Activated CD8-positive, alpha-beta memory T cell treated with anti-CD3 and anti-CD28 coated beads, Interleukin-2, amount 10 ng/mL, durations not matched to agents 7 days and 5 days (primary cell): ENCODE data around the gene UBXN11. TPM values are rescaled to one million over a fixed set of nuclear protein-coding genes. Genes with fewer than 3 reads are reported as not detected.
"Not testable (repeated sequence)": the region's sequence is repeated elsewhere in the genome, so short reads cannot be mapped to it uniquely, and the experiment has no call there.

Experiments
- ATAC-seq: fragments of 150-1000 bp; cut with Tn5 transposase; one replicate; pipeline ENCODE4 v1.10.0; 2021; ENCODE audit warnings: moderate library complexity
- CTCF ChIA-PET: fragments of 350-600 bp; sonication (Branson Sonifier 250); formaldehyde crosslinking; loops from one replicate; lab custom pipeline; 2021; ENCODE audit warnings: antibody characterized with exemption; lab: Charles Lee
- DNase-seq: peaks from one replicate; pipeline ENCODE4 v3.0.0-alpha.2; 2020
- H3K27ac Mint-ChIP-seq: one replicate; pipeline ENCODE4 v1.8.0; 2021; ENCODE audit warnings: mild to moderate bottlenecking, mixed read lengths
- H3K27me3 Mint-ChIP-seq: one replicate; pipeline ENCODE4 v1.8.0; 2021; ENCODE audit warnings: mixed read lengths
- H3K36me3 Mint-ChIP-seq: one replicate; pipeline ENCODE4 v1.8.0; 2021; ENCODE audit warnings: mild to moderate bottlenecking, mixed read lengths
- H3K4me1 Mint-ChIP-seq: one replicate; pipeline ENCODE4 v1.8.0; 2021; ENCODE audit warnings: mixed read lengths
- H3K4me3 Mint-ChIP-seq: one replicate; pipeline ENCODE4 v1.8.0; 2021; ENCODE audit warnings: mild to moderate bottlenecking, moderate library complexity, mixed read lengths
- H3K9me3 Mint-ChIP-seq: one replicate; pipeline ENCODE4 v1.8.0; 2022; ENCODE audit warnings: low read depth, mixed read lengths
- total RNA-seq, 2 experiments: library from RNA; stranded (reverse); gene quantifications; one replicate each; pipeline ENCODE4 v1.2.3, GENCODE V29; 2021

The UBXN11 gene
- total RNA-seq, 2 experiments from 2014 or later, result 27.7 to 39.3 TPM

DNA sequence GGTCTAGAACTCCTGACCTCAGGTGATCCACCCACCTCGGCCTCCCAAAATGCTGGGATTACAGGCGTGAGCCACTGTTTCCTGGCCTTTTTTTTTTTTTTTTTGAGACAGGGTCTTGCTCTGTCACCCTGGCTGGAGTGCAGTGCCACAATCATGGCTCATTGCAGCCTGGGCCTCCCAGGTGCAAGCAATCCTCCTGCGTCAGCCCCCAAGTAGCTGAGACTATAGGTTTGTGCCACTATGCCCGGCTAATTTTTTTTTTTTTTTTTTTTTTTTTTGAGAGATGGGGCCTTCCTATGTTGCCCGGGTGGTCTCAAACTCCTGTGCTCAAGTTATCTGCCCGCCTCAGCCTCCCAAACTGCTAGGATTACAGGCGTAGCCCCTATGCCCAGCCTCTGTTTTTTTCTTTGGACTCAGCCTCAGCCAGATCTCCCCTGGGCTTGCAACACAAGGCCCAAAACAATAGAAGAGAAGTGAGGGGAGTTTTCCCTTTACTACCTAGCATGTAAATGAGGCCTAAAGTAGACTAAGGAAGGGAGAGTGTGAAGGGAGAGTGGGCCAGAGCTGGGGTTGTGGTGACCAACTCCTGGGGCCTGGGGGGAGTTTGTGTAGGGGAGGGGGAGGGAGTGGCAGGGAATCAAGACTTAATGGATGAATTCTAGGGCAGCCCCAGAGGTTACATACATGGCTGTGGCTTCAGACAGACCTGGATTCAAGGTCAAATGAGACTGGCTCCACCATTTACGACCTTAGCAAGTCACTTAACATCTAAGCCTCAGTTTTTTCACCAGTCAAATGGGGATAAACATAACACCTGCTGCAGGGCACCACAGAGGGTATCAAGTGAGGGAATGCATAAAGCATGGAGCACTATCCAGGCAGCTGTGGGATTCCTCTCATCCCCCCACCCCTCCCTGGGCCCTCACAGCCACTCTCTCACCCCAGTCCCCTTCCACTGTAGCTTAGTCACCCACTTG, 9.7 kb upstream of the UBXN11 start:
- Mint-ChIP-seq H3K27ac (peak overlapping the region; percentile 77), H3K9me3 (no peaks in the 10 kb centered on the region), H3K36me3 (peaks cover 27% of the 10 kb centered on the region), H3K27me3 (no peaks in the 10 kb centered on the region), H3K4me1 (peaks cover 67% of the 10 kb centered on the region), H3K4me3 (no peak overlapping the region)
- CTCF ChIA-PET, result interaction anchor here (1.1 to 28.6 kb wide), 10 partner anchors 8 to 171 kb away, joined by 3 to 1010 read pairs (median 8); partner anchors contain the start of genes CEP85, SH3BGRL3 and UBXN11
- ATAC-seq (no peak), DNase-seq (no peak)

DNA sequence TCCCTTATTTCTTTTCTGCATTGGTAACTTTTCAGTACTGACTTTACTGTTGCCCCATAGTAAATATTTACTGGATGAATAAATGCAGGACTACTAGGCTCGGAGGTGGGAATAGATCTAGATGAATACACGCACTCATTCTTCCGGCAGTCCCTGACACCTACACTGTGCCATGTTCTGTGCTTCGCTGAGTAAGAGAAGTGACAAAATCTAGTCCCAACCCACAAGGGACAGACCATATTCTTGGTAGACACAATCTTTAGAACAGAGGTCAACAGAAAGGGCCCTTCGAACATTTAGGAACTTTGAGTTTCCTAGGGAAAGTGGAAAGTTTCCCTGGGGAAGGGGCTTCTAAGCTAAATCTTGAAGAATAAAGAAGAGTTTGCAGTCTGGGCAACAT, 8.1 kb upstream of the UBXN11 start:
- Mint-ChIP-seq H3K36me3 (peaks cover 18% of the 10 kb centered on the region), H3K4me3 (no peak overlapping the region), H3K4me1 (peaks cover 53% of the 10 kb centered on the region), H3K27ac (peak overlapping the region; percentile 58), H3K27me3 (no peaks in the 10 kb centered on the region), H3K9me3 (no peaks in the 10 kb centered on the region)
- no peak for DNase-seq
- no peak for ATAC-seq
- CTCF ChIA-PET, result interaction anchor here (1.1 to 28.6 kb wide), 10 partner anchors 8 to 169 kb away, joined by 3 to 1010 read pairs (median 6); partner anchors contain the start of genes CEP85, SH3BGRL3 and UBXN11

DNA sequence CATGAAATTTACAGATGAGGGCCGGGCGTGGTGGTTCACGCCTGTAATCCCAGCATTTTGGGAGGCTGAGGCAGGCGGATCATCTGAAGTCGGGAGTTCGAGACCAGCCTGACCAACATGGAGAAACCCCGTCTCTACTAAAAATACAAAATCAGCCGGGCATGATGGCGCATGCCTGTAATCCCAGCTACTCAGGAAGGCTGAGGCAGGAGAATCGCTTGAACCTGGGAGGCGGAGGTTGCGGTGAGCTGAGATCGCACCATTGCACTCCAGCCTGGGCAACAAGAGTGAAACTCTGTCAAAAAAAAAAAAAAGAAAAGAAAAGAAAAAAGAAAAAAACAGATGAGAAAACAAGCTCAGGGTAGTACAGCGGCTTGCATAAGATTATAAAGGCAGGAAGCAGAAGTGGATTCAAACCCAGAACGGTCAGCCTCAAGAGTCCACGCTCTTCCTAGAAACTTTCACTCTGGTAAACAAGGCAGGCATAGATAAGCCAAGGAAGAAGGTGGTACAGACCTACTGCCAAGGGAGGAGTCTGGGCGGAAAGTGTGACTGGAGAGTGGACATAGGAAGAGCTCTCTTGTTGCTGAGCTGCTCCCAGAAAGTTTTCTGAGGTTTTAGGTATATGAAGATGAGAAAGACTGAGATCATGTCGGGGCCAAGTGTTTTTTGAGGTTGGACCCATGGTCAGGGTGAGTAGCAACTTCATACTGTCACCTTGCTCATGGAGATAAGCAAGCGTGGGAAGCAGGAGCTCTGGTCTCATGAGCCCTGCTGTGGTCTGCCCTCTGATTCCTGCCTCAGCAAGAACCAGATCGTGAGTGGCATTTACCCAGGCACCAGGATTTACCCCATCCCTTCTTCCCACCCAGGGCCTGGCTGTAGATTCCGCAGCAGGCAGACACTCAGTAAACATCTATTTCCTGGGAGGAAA, 1.8 kb upstream of the UBXN11 start:
- Mint-ChIP-seq H3K4me1 (peaks cover 42% of the 10 kb centered on the region), H3K4me3 (peak overlapping the region; percentile 7), H3K27ac (peak overlapping the region; percentile 91)
- DNase-seq, H3K9me3 Mint-ChIP-seq, H3K36me3 Mint-ChIP-seq, H3K27me3 Mint-ChIP-seq, ATAC-seq: not testable (repeated sequence)
- CTCF ChIA-PET, result interaction anchor here (1.1 to 28.6 kb wide), 5 partner anchors 10 to 450 kb away, joined by 3 to 1010 read pairs (median 26); partner anchors contain the start of genes CD52 and SH3BGRL3

DNA sequence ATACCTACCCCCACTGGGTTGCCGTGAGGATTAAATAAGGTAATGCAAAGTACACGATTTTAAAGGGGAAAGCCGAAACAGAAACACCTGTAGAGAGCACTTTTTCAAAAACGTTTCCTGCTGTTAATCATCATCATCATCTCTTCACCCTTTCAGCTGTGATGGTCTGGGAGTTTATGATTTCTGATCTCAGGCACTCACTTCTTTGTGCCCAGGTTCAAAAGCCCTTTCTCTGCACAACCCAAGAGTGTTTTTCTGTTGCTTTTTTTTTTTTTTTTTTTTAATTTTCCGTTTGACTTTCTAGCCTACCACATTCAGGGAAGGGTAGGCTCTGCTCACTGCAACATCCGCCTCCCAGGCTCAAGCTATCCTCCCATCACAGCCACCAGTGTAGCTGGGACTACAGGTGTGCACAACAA, 936 bp upstream of the UBXN11 start:
- peaks cover 38% of the 10 kb centered on the region for H3K4me1 Mint-ChIP-seq
- no peak for ATAC-seq
- H3K27me3 Mint-ChIP-seq, result no peaks in the 10 kb centered on the region
- peak overlapping the region; percentile 91 for H3K27ac Mint-ChIP-seq
- CTCF ChIA-PET, result interaction anchor here (1.3 to 28.6 kb wide), 5 partner anchors 8 to 23 kb away, joined by 5 to 1010 read pairs (median 26); partner anchors contain the start of genes CD52 and SH3BGRL3
- no peaks in the 10 kb centered on the region for H3K9me3 Mint-ChIP-seq
- no peak for DNase-seq
- no peaks in the 10 kb centered on the region for H3K36me3 Mint-ChIP-seq
- H3K4me3 Mint-ChIP-seq, result peak overlapping the region; percentile 86

DNA sequence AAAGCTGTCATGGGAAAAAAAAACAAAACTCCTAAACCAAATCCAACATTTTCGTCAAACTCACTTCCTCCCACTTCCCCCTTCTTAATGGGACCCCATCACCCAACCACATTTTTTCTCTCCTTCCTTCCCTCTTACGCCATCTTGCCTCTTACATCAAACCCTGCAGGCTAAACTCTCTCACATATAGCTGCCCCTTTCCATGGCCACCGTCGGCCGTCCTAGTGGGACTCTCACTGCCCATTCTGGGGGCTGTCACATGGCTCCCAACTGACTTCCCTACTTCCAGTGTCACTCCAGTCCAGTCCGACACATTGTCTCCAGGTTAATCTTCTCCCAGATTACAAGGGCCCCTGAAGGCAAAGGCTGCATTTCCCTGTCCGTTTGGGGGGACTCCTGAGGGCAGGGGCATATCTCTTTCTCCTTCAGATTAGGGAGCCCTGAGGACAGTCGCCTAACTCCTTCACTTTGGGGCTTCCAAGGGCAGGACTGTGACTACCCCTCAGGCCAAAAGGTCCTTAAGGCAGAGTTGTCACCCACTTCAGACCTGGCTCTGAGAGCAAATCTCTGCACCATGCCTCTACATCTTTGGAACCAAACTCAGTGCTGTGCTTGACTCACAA, 658 bp downstream of the UBXN11 start:
- no peaks in the 10 kb centered on the region for H3K36me3 Mint-ChIP-seq
- peaks cover 35% of the 10 kb centered on the region for H3K4me1 Mint-ChIP-seq
- H3K9me3 Mint-ChIP-seq, result no peaks in the 10 kb centered on the region
- no peaks in the 10 kb centered on the region for H3K27me3 Mint-ChIP-seq
- CTCF ChIA-PET, result interaction anchor here (0.8 to 28.6 kb wide), 7 partner anchors 10 to 126 kb away, joined by 3 to 1010 read pairs (median 4); partner anchors contain the start of genes CEP85, DHDDS and SH3BGRL3
- peak overlapping the region; percentile 89 for H3K27ac Mint-ChIP-seq
- ATAC-seq, result no peak
- peak overlapping the region; percentile 86 for H3K4me3 Mint-ChIP-seq
- DNase-seq, result no peak

DNA sequence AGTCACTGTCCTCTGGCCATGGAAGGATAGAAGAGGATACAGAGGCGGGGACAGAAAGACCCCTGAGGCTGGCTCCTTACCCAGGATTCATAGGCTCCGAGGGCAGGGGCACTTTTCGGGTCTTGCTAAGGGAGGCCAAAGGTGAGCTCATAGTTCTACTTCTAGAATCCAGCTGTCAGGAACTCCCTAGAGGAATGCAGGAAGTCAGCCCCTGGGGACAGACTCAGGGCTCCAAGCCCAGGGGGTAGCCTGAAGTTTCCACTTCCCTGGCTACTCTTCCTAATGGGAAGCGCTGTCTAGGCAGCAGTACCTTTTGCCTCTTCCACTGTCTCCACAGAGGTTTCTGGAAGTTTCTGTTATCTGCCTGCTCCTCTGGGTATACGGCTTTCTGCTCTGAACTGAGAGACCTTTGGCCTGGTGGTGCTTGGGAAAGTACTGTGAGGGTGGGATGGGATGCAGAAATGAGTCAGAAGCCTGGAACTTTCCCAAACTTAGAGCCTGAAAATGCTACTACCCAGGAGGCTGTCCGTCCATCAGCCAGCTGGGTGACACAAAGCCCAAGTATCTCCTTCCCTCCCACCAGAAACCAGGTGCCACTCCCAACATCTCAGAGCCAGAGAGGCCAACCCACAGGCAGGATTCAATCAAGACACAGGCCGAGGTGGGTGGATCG, 3.6 kb downstream of the UBXN11 start:
- no peak for DNase-seq
- Mint-ChIP-seq H3K4me3 (no peak overlapping the region), H3K9me3 (no peaks in the 10 kb centered on the region), H3K36me3 (no peaks in the 10 kb centered on the region), H3K4me1 (peaks cover 35% of the 10 kb centered on the region), H3K27me3 (no peaks in the 10 kb centered on the region), H3K27ac (no peak overlapping the region)
- CTCF ChIA-PET, result interaction anchor here (0.7 to 28.6 kb wide), 4 partner anchors 15 to 90 kb away, joined by 3 to 1010 read pairs (median 4); partner anchors contain the start of genes CD52 and SH3BGRL3
- no peak for ATAC-seq

DNA sequence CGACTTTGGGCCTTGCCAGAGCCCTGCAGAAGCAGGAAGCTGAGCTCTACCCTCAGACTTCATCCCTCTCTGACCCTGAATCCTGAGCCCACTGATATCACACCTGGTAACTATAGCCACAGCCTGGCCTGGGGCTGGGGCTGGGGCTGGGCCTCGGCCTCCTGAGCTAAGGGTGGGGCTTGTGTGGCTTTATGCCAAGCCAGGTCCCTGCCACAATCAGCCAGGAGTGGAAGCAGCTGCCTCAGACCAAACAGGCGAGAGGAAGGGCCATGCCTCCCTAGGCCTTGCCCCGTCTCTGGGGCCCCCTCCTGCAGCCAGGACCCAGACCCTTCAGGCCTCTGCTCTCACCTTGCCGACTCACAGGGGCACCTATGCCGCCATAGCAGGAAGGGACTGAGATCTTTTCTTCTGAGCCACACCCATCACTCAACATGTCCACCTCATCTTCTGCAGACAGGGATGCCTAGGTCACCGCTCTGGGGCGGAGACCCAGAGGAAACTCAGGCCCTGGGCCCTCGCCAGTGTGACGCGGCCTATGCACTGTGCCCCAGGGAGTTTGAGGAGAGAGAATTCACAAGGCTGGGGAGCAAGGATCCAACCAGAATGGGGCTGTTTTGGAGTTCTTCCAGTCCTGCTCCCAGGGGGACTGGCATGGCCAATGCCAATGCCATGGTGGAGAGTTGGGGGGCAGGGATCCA, 5.7 kb downstream of the UBXN11 start:
- ATAC-seq (no peak), DNase-seq (no peak)
- Mint-ChIP-seq H3K36me3 (no peaks in the 10 kb centered on the region), H3K27ac (peak overlapping the region; percentile 29), H3K9me3 (no peaks in the 10 kb centered on the region), H3K4me3 (no peak overlapping the region), H3K4me1 (peaks cover 17% of the 10 kb centered on the region), H3K27me3 (no peaks in the 10 kb centered on the region)
- CTCF ChIA-PET, result interaction anchor here (0.6 to 28.6 kb wide), 4 partner anchors 17 to 91 kb away, joined by 3 to 1010 read pairs (median 5); partner anchors contain the start of gene SH3BGRL3

DNA sequence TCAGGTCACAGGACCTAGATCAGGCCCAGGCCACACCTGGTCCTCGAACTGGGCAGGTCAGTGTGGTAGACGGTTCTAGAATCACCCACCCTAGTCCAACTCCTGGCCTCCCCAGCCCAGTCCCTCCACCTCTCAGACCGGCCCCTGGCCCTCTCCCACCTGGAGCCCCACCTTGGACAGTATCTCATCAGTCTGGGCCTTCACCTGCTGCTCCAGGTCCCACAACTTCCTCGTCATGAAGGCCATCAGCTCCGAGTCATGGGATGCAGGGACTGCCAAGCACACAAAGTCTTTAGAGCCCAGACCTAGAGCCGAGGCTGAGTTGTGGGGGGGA, 8.7 kb downstream of the UBXN11 start:
- Mint-ChIP-seq H3K4me1 (peaks cover 10% of the 10 kb centered on the region), H3K27me3 (no peaks in the 10 kb centered on the region), H3K27ac (no peak overlapping the region), H3K36me3 (peaks cover 2% of the 10 kb centered on the region), H3K4me3 (no peak overlapping the region), H3K9me3 (no peaks in the 10 kb centered on the region)
- no peak for DNase-seq
- CTCF ChIA-PET, result interaction anchor here (1.5 to 28.6 kb wide), 2 partner anchors 14 to 63 kb away, joined by 3 to 1010 read pairs; partner anchors contain the start of genes CEP85 and SH3BGRL3
- ATAC-seq, result no peak

DNA sequence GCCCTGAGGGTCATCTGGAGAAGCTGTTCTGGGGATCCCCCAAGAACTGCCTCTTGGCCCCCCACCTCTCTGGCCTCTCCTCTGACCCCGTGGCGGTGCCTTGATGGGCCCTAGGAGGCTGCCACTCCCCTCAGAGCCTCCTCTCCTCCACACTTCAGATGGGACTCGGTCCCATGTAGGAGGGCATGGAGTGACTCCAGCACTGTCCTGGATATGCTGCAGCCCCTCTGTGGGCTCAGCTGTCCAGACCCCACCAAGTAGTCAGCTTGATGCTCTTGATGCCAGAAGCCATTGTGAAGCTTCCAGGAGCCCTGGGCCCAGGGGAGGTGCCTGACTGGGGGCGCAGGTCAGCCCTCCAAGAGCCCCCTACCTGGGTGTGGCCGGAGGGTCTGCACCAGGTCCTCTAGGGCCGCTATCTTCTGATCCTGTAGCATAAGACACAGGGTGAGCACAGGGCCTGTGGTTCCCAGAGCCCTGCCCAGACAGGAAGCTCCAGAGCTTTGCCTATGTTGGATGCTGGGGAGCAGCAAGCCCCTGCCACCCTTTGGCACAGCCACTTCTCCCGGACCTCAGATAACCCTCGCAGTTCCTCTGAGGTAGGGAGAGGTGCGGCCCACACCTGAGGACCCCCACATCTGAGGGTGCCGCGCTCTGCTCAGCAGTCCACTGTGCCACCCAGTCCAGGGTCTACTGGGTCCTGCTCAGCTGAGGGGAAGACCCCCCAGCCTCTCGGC, 9.2 kb downstream of the UBXN11 start:
- H3K4me3 Mint-ChIP-seq, result no peak overlapping the region
- no peaks in the 10 kb centered on the region for H3K27me3 Mint-ChIP-seq
- H3K27ac Mint-ChIP-seq, result no peak overlapping the region
- ATAC-seq (no peak), DNase-seq (no peak)
- peaks cover 2% of the 10 kb centered on the region for H3K36me3 Mint-ChIP-seq
- peaks cover 10% of the 10 kb centered on the region for H3K4me1 Mint-ChIP-seq
- no peaks in the 10 kb centered on the region for H3K9me3 Mint-ChIP-seq
- CTCF ChIA-PET, result interaction anchor here (1.1 to 28.6 kb wide), 3 partner anchors 10 to 63 kb away, joined by 3 to 1010 read pairs (median 5); partner anchors contain the start of genes CEP85 and SH3BGRL3

DNA sequence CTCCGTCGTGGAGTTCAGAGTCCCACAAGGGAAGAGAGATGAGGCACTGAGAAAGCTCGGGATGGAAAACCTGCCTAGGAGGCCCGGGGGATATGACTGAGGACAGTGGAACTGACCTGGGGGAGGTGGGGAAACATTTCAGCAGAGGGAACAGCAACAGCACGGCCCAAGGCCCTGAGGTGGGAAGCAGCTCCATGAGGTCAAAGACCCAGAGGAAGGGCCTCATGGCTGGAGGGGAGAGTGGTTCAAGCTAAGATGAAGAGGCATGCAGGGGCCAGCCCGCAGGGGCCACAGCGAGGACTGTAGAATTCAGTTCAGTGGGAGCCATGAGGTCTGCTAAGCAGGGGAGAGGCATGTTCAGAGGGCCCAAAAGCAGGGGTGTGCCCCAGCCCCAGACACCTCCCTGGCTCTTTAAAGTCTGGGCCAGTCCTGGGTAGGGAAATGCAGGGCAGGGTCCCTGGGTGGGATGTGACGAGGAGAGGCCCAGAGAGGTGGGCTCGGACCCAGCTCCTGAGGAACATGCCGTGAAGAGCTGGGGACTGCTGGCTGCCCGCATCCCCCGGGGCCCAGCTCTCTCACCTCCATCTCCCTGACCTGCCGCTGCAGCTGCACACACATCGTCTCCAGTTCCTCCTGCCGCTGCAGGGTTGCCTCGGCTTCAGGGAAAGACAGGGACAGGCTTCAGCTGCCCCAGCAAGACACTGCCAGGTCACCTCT, 9.9 kb downstream of the UBXN11 start:
- ATAC-seq (no peak), DNase-seq (no peak)
- Mint-ChIP-seq H3K9me3 (no peaks in the 10 kb centered on the region), H3K4me3 (no peak overlapping the region), H3K27ac (no peak overlapping the region), H3K36me3 (peaks cover 2% of the 10 kb centered on the region), H3K4me1 (peaks cover 16% of the 10 kb centered on the region), H3K27me3 (no peaks in the 10 kb centered on the region)
- CTCF ChIA-PET, result interaction anchor here (1.1 to 28.6 kb wide), 2 partner anchors 11 to 12 kb away, joined by 5 to 1010 read pairs; partner anchors contain the start of gene SH3BGRL3
